T-cell (primary cell): ENCODE results near the gene TJP2. TPM values are rescaled to one million over a fixed set of nuclear protein-coding genes. Genes with fewer than 3 reads are reported as not detected.

Experiments used
- ATAC-seq, 4 experiments: fragments of 200-7000 bp in 3 of 4; fragments of 150-1000 bp in 1 of 4; cut with Tn5 transposase; replicated peaks in 1 of 4; 1 replicate in 3 of 4; 2 replicates in 1 of 4; pipeline ENCODE4 v1.10.0; 2021; ENCODE audit warnings: moderate library complexity in 3 of 4, mild to moderate bottlenecking in 2 of 4, moderate number of reproducible peaks in 1 of 4
- CTCF ChIA-PET, 2 donors: fragments of 300-600 bp; sonication (Branson Sonifier 250); formaldehyde crosslinking; loops; one replicate each; lab custom pipeline; 2022; ENCODE audit warnings: antibody characterized with exemption in 2 of 2; lab: Charles Lee
- POLR2A ChIA-PET, 2 donors: fragments of 300-600 bp; sonication (Branson Sonifier 250); formaldehyde crosslinking; loops; one replicate each; lab custom pipeline; 2022; ENCODE audit warnings: antibody characterized with exemption in 2 of 2; lab: Charles Lee
- DNase-seq, 35 experiments: peaks; one replicate each; pipeline versions ENCODE4 v3.0.0 to v3.0.0-alpha.2; 2013 to 2023
- H3K27ac ChIP-seq: one replicate; pipeline ENCODE4 v1.5.1; 2013; ENCODE audit warnings: low read length
- H3K27me3 ChIP-seq, 2 experiments: replicated peaks in 1 of 2; 1 replicate in 1 of 2; 2 replicates in 1 of 2; pipeline versions ENCODE4 v1.6.1 to v1.7.0; 2013; ENCODE audit warnings: low read length in 1 of 2, mixed read lengths in 1 of 2; ENCODE audit not compliant: control insufficient read depth in 2 of 2, insufficient read depth in 2 of 2; ENCODE audit errors: extremely low read depth in 1 of 2
- H3K36me3 ChIP-seq, 2 donors: 1 replicate in 1 of 2; 2 replicates in 1 of 2; pipeline versions ENCODE4 v1.6.1 to v1.7.0; 2013; ENCODE audit warnings: low read length in 1 of 2; ENCODE audit not compliant: control insufficient read depth in 2 of 2, insufficient read depth in 1 of 2; ENCODE audit errors: extremely low read depth in 1 of 2
- H3K4me1 ChIP-seq, 2 experiments: 1 replicate in 1 of 2; 2 replicates in 1 of 2; pipeline versions ENCODE4 v1.6.1 to v1.7.0; 2013; ENCODE audit warnings: low read length in 2 of 2, mixed read lengths in 1 of 2; ENCODE audit not compliant: insufficient read depth in 2 of 2, control insufficient read depth in 1 of 2; ENCODE audit errors: extremely low read depth in 1 of 2
- H3K4me3 ChIP-seq, 2 donors: 1 replicate in 1 of 2; 2 replicates in 1 of 2; pipeline versions ENCODE4 v1.5.1 to v1.7.0; 2013; ENCODE audit warnings: mild to moderate bottlenecking in 2 of 2, low read length in 1 of 2, moderate library complexity in 1 of 2; ENCODE audit not compliant: control insufficient read depth in 1 of 2; ENCODE audit errors: extremely low read depth in 1 of 2
- H3K9me3 ChIP-seq: 2 replicates; pipeline ENCODE4 v1.7.0; 2013
- H3K27ac Mint-ChIP-seq, 2 donors: one replicate each; pipeline ENCODE4 v1.8.0; 2020 to 2021; ENCODE audit warnings: mild to moderate bottlenecking in 2 of 2, mixed read lengths in 2 of 2
- H3K27me3 Mint-ChIP-seq, 2 donors: one replicate each; pipeline ENCODE4 v1.8.0; 2021 to 2022; ENCODE audit warnings: mixed read lengths in 2 of 2
- H3K36me3 Mint-ChIP-seq: one replicate; pipeline ENCODE4 v1.8.0; 2021; ENCODE audit warnings: mixed read lengths
- H3K4me1 Mint-ChIP-seq, 3 donors: one replicate each; pipeline ENCODE4 v1.8.0; 2020 to 2022; ENCODE audit warnings: mixed read lengths in 3 of 3, mild to moderate bottlenecking in 1 of 3
- H3K4me3 Mint-ChIP-seq, 3 donors: one replicate each; pipeline ENCODE4 v1.8.0; 2020 to 2022; ENCODE audit warnings: mild to moderate bottlenecking in 3 of 3, mixed read lengths in 3 of 3, moderate library complexity in 3 of 3
- H3K9me3 Mint-ChIP-seq, 3 donors: one replicate each; pipeline ENCODE4 v1.8.0; 2020 to 2022; ENCODE audit warnings: mixed read lengths in 3 of 3
- WGBS: methylation state at CpG from one replicate; pipeline ENCODE4 v1.1.5; 2013; ENCODE audit warnings: missing lambda C conversion rate; ENCODE audit not compliant: insufficient coverage; 5-methylcytosine and 5-hydroxymethylcytosine counted together
- total RNA-seq, 35 experiments: library from RNA in 6 of 35; stranded (reverse) in 6 of 35; fragments of 120-200 nt in 1 of 35; gene quantifications; one replicate each; pipeline versions ENCODE4 v1.2.1 to v1.2.4 and lab custom pipeline; 2013 to 2026

TJP2 gene
- total RNA-seq, 5 donors from 2014 or later (not counting 1 experiment from before 2014, with no cell fraction given), result 6.4 to 10.4 (median 6.6) TPM

DNA sequence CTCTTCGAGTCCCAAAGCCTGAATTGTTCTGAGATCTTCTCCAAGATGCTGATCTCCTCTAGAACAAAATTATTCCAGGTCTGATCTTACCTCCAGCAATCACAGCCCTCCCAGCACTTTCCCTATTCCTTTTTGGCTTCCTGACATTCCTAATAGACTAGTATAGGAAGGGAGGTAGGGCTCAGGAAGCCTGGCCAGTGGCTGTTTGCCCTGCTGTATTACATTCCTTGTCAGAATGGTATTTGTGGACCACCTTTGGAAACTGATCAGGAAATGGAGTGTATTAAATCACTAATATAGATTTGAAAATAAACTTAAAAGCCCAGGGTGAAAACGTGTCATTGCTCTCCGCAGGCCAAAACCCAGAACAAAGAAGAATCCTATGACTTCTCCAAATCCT lies 76.6 kb downstream of the TJP2 start:
- DNase-seq (no peak), ATAC-seq (no peak)
- 66% methylated on average over 3 of the region's 3 CpGs for WGBS
- Mint-ChIP-seq H3K9me3 (no peaks in the 10 kb centered on the region), H3K27ac (no peak overlapping the region), H3K4me1 (no peaks in the 10 kb centered on the region), H3K4me3 (no peak overlapping the region), H3K27me3 (no peaks in the 10 kb centered on the region), H3K36me3 (peaks cover 21% of the 10 kb centered on the region)
- Histone ChIP-seq H3K4me1 (no peaks in the 10 kb centered on the region), H3K4me3 (no peak overlapping the region), H3K9me3 (no peaks in the 10 kb centered on the region), H3K27me3 (no peaks in the 10 kb centered on the region), H3K27ac (no peak overlapping the region), H3K36me3 (peaks cover 0 to 8% of the 10 kb centered on the region in 2 donors)
- ChIA-PET POLR2A (no interaction called here), CTCF (no interaction called here)

DNA sequence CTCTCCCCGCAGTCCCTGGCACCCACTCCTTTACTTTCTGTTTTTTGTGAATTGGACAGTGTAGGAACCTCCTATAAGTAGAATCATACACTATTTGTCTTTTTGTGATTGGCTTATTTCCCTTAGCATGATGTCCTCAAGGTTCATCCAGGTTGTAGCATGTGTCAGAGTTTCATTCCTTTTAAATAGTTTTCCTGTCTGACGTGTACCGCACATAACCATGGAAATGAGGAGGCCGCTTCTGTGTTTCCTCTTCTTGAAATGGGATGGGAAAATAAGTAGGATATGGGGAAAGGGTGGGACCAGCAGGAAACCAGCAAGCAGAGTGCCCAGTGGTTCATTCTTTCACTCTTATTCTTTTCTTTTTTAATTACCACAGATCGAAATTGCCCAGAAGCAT lies 78.4 kb downstream of the TJP2 start:
- no peak overlapping the region for H3K27ac ChIP-seq
- no peak overlapping the region for H3K4me3 Mint-ChIP-seq
- ATAC-seq (no peak), DNase-seq (no peak)
- no peaks in the 10 kb centered on the region for H3K9me3 ChIP-seq
- ChIA-PET POLR2A (no interaction called here), CTCF (no interaction called here)
- no peak overlapping the region for H3K27ac Mint-ChIP-seq
- peaks cover 15% of the 10 kb centered on the region for H3K36me3 Mint-ChIP-seq
- 90% methylated on average over 2 of the region's 5 CpGs for WGBS
- no peaks in the 10 kb centered on the region for H3K27me3 Mint-ChIP-seq
- peaks cover 0 to 8% of the 10 kb centered on the region in 2 donors for H3K36me3 ChIP-seq
- H3K4me1 ChIP-seq, result no peaks in the 10 kb centered on the region
- no peaks in the 10 kb centered on the region for H3K27me3 ChIP-seq
- no peaks in the 10 kb centered on the region for H3K4me1 Mint-ChIP-seq
- H3K9me3 Mint-ChIP-seq, result no peaks in the 10 kb centered on the region
- no peak overlapping the region for H3K4me3 ChIP-seq

DNA sequence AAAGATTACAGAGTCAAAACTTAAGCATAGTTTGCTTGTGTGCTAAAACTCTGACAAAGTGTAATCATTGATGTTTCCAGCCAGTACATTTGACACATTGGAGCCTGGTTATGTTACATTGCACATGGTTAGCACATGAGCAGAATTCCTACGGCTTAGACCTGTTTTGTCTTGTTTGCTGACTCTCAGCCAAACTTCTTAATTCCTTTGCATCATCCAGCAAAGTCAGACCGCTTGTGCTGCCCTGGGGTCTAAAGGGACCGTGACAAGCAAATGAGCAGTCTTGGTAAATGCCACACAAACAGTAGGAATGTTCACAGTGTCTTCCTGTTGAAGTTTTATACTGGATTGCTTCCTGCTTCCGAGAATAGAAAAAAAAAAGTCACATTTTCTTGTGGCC lies 79.0 kb downstream of the TJP2 start:
- H3K27ac ChIP-seq, result no peak overlapping the region
- peaks cover 14% of the 10 kb centered on the region for H3K36me3 Mint-ChIP-seq
- no peak overlapping the region for H3K27ac Mint-ChIP-seq
- no peaks in the 10 kb centered on the region for H3K4me1 Mint-ChIP-seq
- H3K4me3 Mint-ChIP-seq, result no peak overlapping the region
- peaks cover 0 to 8% of the 10 kb centered on the region in 2 donors for H3K36me3 ChIP-seq
- no peaks in the 10 kb centered on the region for H3K27me3 Mint-ChIP-seq
- H3K4me1 ChIP-seq, result no peaks in the 10 kb centered on the region
- ChIA-PET POLR2A (no interaction called here), CTCF (no interaction called here)
- ATAC-seq, result no peak
- 89% methylated on average over 3 of the region's 4 CpGs for WGBS
- H3K27me3 ChIP-seq, result no peaks in the 10 kb centered on the region
- no peaks in the 10 kb centered on the region for H3K9me3 Mint-ChIP-seq
- H3K9me3 ChIP-seq, result no peaks in the 10 kb centered on the region
- H3K4me3 ChIP-seq, result no peak overlapping the region
- no peak for DNase-seq

DNA sequence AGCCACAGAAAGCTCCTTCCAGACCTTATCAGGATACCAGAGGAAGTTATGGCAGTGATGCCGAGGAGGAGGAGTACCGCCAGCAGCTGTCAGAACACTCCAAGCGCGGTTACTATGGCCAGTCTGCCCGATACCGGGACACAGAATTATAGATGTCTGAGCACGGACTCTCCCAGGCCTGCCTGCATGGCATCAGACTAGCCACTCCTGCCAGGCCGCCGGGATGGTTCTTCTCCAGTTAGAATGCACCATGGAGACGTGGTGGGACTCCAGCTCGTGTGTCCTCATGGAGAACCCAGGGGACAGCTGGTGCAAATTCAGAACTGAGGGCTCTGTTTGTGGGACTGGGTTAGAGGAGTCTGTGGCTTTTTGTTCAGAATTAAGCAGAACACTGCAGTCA lies 80.1 kb downstream of the TJP2 start:
- DNase-seq (no peak), ATAC-seq (no peak)
- H3K9me3 Mint-ChIP-seq, result no peaks in the 10 kb centered on the region
- no peaks in the 10 kb centered on the region for H3K4me1 ChIP-seq
- H3K27me3 Mint-ChIP-seq, result no peaks in the 10 kb centered on the region
- WGBS, result 93% methylated on average over 11 of the region's 11 CpGs
- ChIA-PET CTCF (no interaction called here), POLR2A (no interaction called here)
- no peaks in the 10 kb centered on the region for H3K4me1 Mint-ChIP-seq
- no peaks in the 10 kb centered on the region for H3K9me3 ChIP-seq
- H3K36me3 Mint-ChIP-seq, result peaks cover 9% of the 10 kb centered on the region
- no peaks in the 10 kb centered on the region for H3K27me3 ChIP-seq
- no peak overlapping the region for H3K27ac ChIP-seq
- no peak overlapping the region for H3K4me3 Mint-ChIP-seq
- peaks cover 0 to 8% of the 10 kb centered on the region in 2 donors for H3K36me3 ChIP-seq
- H3K4me3 ChIP-seq, result no peak overlapping the region
- no peak overlapping the region for H3K27ac Mint-ChIP-seq

- H3K4me3 ChIP-seq, result no peak overlapping the region
- no peak for DNase-seq
- Mint-ChIP-seq H3K4me3 (no peak overlapping the region), H3K27me3 (no peaks in the 10 kb centered on the region), H3K4me1 (no peaks in the 10 kb centered on the region), H3K9me3 (no peaks in the 10 kb centered on the region), H3K36me3 (peaks cover 9% of the 10 kb centered on the region), H3K27ac (no peak overlapping the region)
- peaks cover 0 to 8% of the 10 kb centered on the region in 2 donors for H3K36me3 ChIP-seq
- POLR2A ChIA-PET, result no interaction called here
- no peaks in the 10 kb centered on the region for H3K4me1 ChIP-seq
- no peak for ATAC-seq
- no CpG with 5 or more reads among the region's 1 CpG for WGBS
- no peaks in the 10 kb centered on the region for H3K27me3 ChIP-seq
- no peak overlapping the region for H3K27ac ChIP-seq
- CTCF ChIA-PET, result no interaction called here
- H3K9me3 ChIP-seq, result no peaks in the 10 kb centered on the region
Observed at GRCh38 chr9:69255591-69255990, 81.5 kb downstream of the TJP2 start.

DNA sequence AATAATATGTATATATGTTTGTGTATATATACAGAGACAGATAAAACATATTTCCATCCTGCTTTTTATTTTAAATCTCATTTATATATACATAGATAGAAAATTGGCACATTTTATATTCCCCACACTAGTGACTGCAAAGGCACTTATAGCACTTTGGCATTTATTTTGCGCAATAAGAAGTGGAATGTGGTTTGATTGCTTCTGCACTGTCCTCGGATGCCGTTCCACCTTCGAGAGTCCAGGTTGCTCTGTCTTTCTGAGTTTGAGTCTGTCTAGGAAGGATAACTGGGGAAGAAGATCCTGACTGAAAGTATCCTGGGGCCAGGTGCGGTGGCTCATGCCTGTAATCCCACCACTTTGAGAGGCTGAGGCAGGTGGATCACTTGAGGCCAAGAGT lies 84.5 kb downstream of the TJP2 start:
- Mint-ChIP-seq H3K27me3 (no peaks in the 10 kb centered on the region), H3K36me3 (peaks cover 5% of the 10 kb centered on the region), H3K4me3 (no peak overlapping the region), H3K4me1 (no peaks in the 10 kb centered on the region), H3K27ac (no peak overlapping the region), H3K9me3 (no peaks in the 10 kb centered on the region)
- DNase-seq (no peak), ATAC-seq (no peak)
- Histone ChIP-seq H3K9me3 (no peaks in the 10 kb centered on the region), H3K36me3 (peaks cover 0 to 4% of the 10 kb centered on the region in 2 donors), H3K27me3 (no peaks in the 10 kb centered on the region), H3K4me3 (no peak overlapping the region), H3K27ac (no peak overlapping the region), H3K4me1 (no peaks in the 10 kb centered on the region)
- ChIA-PET POLR2A (interaction anchor here in 1 of 2 donors (0.6 kb wide), 2 partner anchors 18 to 47 kb away, joined by 3 read pairs; no protein-coding TSS in a partner anchor), CTCF (no interaction called here)
- 0% methylated on average over 1 of the region's 5 CpGs for WGBS

GRCh38 chr9:69260161-69260560 lies 86.1 kb downstream of the TJP2 start:
- ChIA-PET POLR2A (no interaction called here), CTCF (no interaction called here)
- H3K4me1 Mint-ChIP-seq, result no peaks in the 10 kb centered on the region
- Histone ChIP-seq H3K36me3 (no peaks in the 10 kb centered on the region), H3K9me3 (no peaks in the 10 kb centered on the region), H3K27me3 (peaks cover 0 to 8% of the 10 kb centered on the region in 2 experiments), H3K27ac (no peak overlapping the region), H3K4me1 (no peaks in the 10 kb centered on the region), H3K4me3 (no peak overlapping the region)
- H3K27ac Mint-ChIP-seq, result no peak overlapping the region
- no peak overlapping the region for H3K4me3 Mint-ChIP-seq
- H3K9me3 Mint-ChIP-seq, result no peaks in the 10 kb centered on the region
- ATAC-seq, result no peak
- 80% methylated on average over 1 of the region's 5 CpGs for WGBS
- H3K27me3 Mint-ChIP-seq, result peaks cover 5% of the 10 kb centered on the region in 2 donors
- no peak for DNase-seq
- peaks cover 5% of the 10 kb centered on the region for H3K36me3 Mint-ChIP-seq
